HG02884 (cell line): ENCODE measurements around the gene FOXP1.

Experiments used
- ATAC-seq: cut with Tn5 transposase; IDR thresholded peaks from one replicate; pipeline ENCODE4 v1.9.1; 2021; ENCODE audit warnings: mild to moderate bottlenecking, moderate library complexity; ENCODE audit not compliant: unreplicated experiment

FOXP1 gene

GRCh38 chr3:71384837-71385716 is 198.5 kb downstream of the FOXP1 start:
- no peak for ATAC-seq

GRCh38 chr3:71384388-71384787 is 199.1 kb downstream of the FOXP1 start:
- no peak for ATAC-seq

- ATAC-seq = no peak
Observed at GRCh38 chr3:71380096-71380495, 203.4 kb downstream of the FOXP1 start.

GRCh38 chr3:71378509-71378908 is 205.0 kb downstream of the FOXP1 start:
- no peak for ATAC-seq

GRCh38 chr3:71376911-71377310 is 206.6 kb downstream of the FOXP1 start:
- no peak for ATAC-seq

GRCh38 chr3:71376503-71376902 is 207.0 kb downstream of the FOXP1 start:
- ATAC-seq = no peak

GRCh38 chr3:71374582-71374981 is 208.9 kb downstream of the FOXP1 start:
- ATAC-seq = no peak

GRCh38 chr3:71372911-71373637 is 210.5 kb downstream of the FOXP1 start:
- no peak for ATAC-seq

- ATAC-seq = no peak
Observed at GRCh38 chr3:71372241-71372768, 211.2 kb downstream of the FOXP1 start.

GRCh38 chr3:71371282-71371681 is 212.2 kb downstream of the FOXP1 start:
- ATAC-seq = no peak

- no peak for ATAC-seq
Observed at GRCh38 chr3:71370467-71370866, 213.1 kb downstream of the FOXP1 start.

- ATAC-seq = no peak
Observed at GRCh38 chr3:71369701-71370391, 213.7 kb downstream of the FOXP1 start.

- no peak for ATAC-seq
Observed at GRCh38 chr3:71366988-71367604, 216.4 kb downstream of the FOXP1 start.

GRCh38 chr3:71361334-71361890 is 222.1 kb downstream of the FOXP1 start:
- ATAC-seq = no peak

GRCh38 chr3:71360764-71361163 is 222.8 kb downstream of the FOXP1 start:
- peak; percentile 72 for ATAC-seq

GRCh38 chr3:71360180-71360579 is 223.3 kb downstream of the FOXP1 start:
- ATAC-seq = peak; percentile 28

GRCh38 chr3:71358243-71358642 is 225.3 kb downstream of the FOXP1 start:
- ATAC-seq = peak; percentile 41

GRCh38 chr3:71356265-71356664 is 227.3 kb downstream of the FOXP1 start:
- no peak for ATAC-seq

GRCh38 chr3:71355862-71356261 is 227.7 kb downstream of the FOXP1 start:
- no peak for ATAC-seq

- ATAC-seq = no peak
Observed at GRCh38 chr3:71355037-71355436, 228.5 kb downstream of the FOXP1 start.
